Esophagus (tissue), 2 donors: Measurements from ENCODE around the gene CD244. TPM values are rescaled to one million over a fixed set of nuclear protein-coding genes. Genes with fewer than 3 reads are reported as not detected.

Experiments used
- H3K27ac ChIP-seq, 2 donors: one replicate each; pipeline ENCODE4 v1.5.1; 2013; ENCODE audit warnings: low read depth in 2 of 2, mild to moderate bottlenecking in 2 of 2, inconsistent platforms in 1 of 2, low read length in 1 of 2, moderate library complexity in 1 of 2
- H3K27me3 ChIP-seq, 2 donors: one replicate each; pipeline ENCODE4 v1.6.1; 2013; ENCODE audit warnings: low read length in 2 of 2, control low read depth in 1 of 2, mild to moderate bottlenecking in 1 of 2; ENCODE audit not compliant: insufficient read depth in 2 of 2, control insufficient read depth in 1 of 2
- H3K36me3 ChIP-seq, 2 donors: one replicate each; pipeline ENCODE4 v1.6.1; 2013; ENCODE audit warnings: low read length in 1 of 2; ENCODE audit not compliant: control insufficient read depth in 2 of 2, insufficient read depth in 2 of 2
- H3K4me1 ChIP-seq, 2 donors: one replicate each; pipeline ENCODE4 v1.6.1; 2013; ENCODE audit warnings: low read length in 1 of 2; ENCODE audit not compliant: control insufficient read depth in 2 of 2, insufficient read depth in 2 of 2
- H3K4me3 ChIP-seq, 2 donors: one replicate each; pipeline ENCODE4 v1.5.1; 2013; ENCODE audit warnings: low read length in 2 of 2, mild to moderate bottlenecking in 2 of 2, low read depth in 1 of 2, moderate library complexity in 1 of 2
- H3K9me3 ChIP-seq, 2 donors: one replicate each; pipeline ENCODE4 v1.6.1; 2013; ENCODE audit warnings: mild to moderate bottlenecking in 2 of 2, low read depth in 1 of 2, low read length in 1 of 2, moderate library complexity in 1 of 2; ENCODE audit not compliant: control insufficient read depth in 2 of 2, insufficient read depth in 1 of 2
- WGBS, 2 donors: extraction: QIAGEN DNeasy Blood & Tissue Kit; methylation state at CpG; one replicate each; pipeline ENCODE4 v1.1.7; 2013; 5-methylcytosine and 5-hydroxymethylcytosine counted together
- polyA plus RNA-seq, 2 donors: library from polyadenylated mRNA; stranded (reverse); fragments of 200-250 nt; gene quantifications; one replicate each; pipeline ENCODE4 v1.2.3, GENCODE V29; 2013
- donor health status: healthy with polysubstance abuse.
- donor health status: Bipolar disorder and iron deficiency.

CD244 gene
- polyA plus RNA-seq, 2 donors: 0.35 to 0.41 TPM

DNA sequence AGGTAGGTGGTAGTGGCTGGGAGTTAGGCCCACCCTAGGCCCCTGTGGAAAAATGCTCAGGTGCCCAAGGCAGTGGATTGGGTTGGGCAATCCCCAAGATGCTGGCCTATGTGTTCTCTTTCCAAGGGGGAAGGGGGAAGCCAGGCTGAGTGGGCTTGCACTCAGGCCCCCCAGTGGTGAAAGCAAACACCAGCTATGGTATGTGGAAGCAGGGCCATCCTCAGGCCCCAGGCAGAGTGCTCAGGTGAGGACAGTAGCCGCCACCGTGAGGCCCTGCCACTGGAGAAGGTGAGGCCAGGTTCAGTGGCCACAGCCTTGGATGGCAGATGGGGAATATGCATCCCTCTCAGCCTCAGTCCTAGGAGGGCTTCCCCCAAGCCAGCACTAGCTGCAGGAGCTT lies 54.9 kb downstream of the CD244 start:
- H3K36me3 ChIP-seq: no peaks in the 10 kb centered on the region
- no peaks in the 10 kb centered on the region for H3K4me1 ChIP-seq
- H3K9me3 ChIP-seq: peaks cover 3 to 8% of the 10 kb centered on the region in 2 donors
- H3K27me3 ChIP-seq: no peaks in the 10 kb centered on the region
- H3K27ac ChIP-seq: no peak overlapping the region
- no peak overlapping the region for H3K4me3 ChIP-seq
- 86 to 93% methylated on average over 2 of the region's 2 CpGs for WGBS, 2 donors

DNA sequence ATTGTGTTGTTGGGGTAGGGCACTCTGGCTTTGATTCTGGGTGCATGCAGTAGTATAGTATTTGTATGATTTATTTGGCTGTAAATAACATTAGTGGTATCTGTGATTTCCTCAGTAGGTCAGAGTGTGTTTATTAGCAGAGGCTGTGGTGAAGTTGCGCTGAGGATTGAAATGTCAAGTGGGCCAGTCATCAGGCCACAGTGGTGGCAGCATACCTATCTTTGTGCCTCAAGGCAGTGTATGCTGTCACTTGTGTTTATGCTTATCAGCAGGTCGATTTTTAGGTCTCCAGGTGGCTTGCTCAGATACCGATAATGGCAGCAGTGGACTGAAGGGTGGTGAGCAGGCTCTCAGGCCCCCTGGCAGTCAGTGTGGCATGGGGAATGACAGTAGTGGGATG lies 55.4 kb downstream of the CD244 start:
- Histone ChIP-seq H3K36me3 (no peaks in the 10 kb centered on the region), H3K4me3 (no peak overlapping the region), H3K4me1 (no peaks in the 10 kb centered on the region), H3K27me3 (no peaks in the 10 kb centered on the region), H3K27ac (no peak overlapping the region), H3K9me3 (peaks cover 3 to 8% of the 10 kb centered on the region in 2 donors)
- 76 to 81% methylated on average over 3 of the region's 3 CpGs for WGBS, 2 donors

DNA sequence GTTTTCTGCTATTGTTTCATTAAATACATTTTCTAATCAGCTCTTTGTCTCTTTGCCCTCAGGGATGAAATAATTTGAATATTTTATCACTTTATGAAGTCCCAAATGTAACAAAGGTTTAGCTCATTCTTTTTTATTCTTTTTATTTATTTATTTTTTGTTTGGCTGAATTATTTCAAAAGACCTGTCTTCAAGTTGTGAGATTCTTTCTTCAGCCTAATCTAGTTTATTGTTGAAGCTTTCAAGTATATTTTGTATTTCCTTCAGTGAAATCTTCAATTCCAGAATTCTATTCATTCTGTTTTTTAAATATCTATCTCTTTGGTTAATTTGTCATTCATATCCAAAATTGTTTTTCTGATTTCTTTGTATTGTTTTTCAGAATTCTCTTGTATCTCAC lies 55.9 kb downstream of the CD244 start:
- Histone ChIP-seq H3K4me3 (no peak overlapping the region), H3K9me3 (peaks cover 3 to 8% of the 10 kb centered on the region in 2 donors), H3K4me1 (no peaks in the 10 kb centered on the region), H3K27ac (no peak overlapping the region), H3K36me3 (no peaks in the 10 kb centered on the region), H3K27me3 (no peaks in the 10 kb centered on the region)

DNA sequence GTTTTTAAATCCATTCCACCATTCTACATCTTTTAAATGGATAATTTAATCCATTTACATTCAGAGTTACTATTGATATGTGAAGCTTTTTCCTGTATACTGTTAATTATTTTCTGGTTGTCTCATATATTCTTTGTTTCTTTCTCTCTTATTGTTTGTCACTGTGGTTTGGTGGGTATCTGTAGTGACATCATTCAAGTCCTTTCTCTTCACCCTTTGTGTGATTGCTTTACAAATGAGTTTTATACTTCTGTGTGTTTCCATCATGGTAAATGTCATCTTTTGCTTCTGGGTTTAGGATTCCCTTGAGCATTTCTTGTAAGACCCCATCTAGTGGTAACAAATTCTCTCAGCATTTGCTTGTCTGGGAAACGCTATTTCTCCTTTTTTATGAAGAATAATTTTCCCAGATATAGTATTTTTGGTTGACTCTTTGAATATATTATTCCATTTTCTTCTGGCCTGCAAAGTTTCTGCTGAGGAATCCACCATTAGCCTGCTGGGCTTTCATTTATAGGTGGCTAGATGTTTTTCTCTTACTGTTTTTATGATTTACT lies 56.5 kb downstream of the CD244 start:
- H3K4me1 ChIP-seq: no peaks in the 10 kb centered on the region
- H3K27ac ChIP-seq: no peak overlapping the region
- H3K36me3 ChIP-seq: no peaks in the 10 kb centered on the region
- H3K27me3 ChIP-seq: no peaks in the 10 kb centered on the region
- peaks cover 3 to 8% of the 10 kb centered on the region in 2 donors for H3K9me3 ChIP-seq
- 64 to 77% methylated on average over 1 of the region's 1 CpG for WGBS, 2 donors
- H3K4me3 ChIP-seq: no peak overlapping the region

DNA sequence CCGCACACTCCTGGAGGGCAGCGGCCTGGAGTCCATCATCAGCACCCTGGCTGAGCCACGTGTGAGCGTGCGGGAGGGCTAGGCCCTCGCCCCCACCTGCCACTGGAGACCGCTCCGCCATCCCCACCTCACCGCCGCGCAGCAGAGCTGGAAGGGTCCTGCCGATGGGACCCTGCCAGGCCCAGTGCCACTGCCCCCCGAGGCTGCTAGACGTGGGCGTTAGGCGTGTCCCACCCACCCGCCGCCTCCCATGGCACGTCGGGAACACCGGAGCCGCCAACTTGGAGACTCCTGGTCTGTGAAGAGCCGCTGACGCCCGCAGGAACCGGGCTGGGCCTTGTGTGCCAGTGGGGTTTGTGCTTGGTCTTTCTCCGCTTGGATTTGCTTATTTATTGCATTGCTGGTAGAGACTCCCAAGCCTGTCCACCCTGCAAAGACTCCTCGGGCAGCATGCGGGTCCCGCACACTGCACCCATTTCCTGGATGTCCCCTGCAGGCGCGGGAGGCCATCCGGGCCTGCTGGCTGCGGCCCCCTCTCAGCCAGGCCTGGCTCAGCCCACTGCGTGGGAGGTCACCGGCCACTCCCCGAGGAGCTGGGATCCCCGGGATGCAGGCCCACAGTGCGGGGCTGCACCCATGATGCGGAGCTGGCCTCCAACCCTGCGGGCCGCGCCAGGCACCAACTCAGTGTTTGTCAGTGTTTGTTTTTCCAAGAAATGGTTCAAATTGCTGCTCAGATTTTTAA lies 60.7 kb downstream of the CD244 start:
- no peaks in the 10 kb centered on the region for H3K9me3 ChIP-seq
- WGBS, 2 donors: 94 to 95% methylated on average over 43 of the region's 43 CpGs
- no peak overlapping the region for H3K27ac ChIP-seq
- no peaks in the 10 kb centered on the region for H3K4me1 ChIP-seq
- H3K27me3 ChIP-seq: no peaks in the 10 kb centered on the region
- no peak overlapping the region for H3K4me3 ChIP-seq
- no peaks in the 10 kb centered on the region for H3K36me3 ChIP-seq

DNA sequence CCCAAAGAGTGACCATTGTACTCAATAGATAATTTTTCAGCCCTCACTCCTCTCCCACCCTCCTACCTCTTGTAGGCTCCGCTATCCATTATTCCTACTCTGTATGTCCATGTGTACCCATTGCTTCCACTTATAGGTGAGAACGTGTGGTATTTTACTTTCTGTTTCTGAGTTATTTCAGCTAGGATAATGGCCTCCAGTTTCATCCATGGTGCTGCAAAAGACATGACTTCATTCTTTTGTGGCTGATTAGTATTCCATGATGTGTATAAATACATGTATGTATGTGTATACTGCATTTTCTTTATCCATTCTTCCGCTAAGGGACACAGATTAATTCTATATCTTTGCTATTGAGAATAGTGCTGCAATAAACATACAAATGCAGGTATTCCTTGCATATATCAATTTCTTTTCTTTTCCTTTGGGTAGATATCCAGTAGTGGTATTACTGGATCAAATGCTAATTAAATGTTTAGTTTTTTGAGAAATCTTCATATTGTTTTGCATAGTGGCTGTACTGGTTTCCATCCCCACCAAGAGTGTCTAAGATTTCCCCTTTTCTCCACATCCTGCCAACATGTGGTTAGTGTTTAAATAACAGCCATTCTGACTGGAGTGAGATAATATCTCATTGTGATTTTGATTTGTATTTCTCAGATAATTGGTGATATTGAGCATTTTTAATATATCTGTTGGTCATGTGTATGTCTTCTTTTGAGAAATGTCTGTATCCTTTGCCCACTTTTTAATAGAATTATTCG lies 61.9 kb downstream of the CD244 start:
- Histone ChIP-seq H3K9me3 (no peaks in the 10 kb centered on the region), H3K27ac (no peak overlapping the region), H3K4me1 (no peaks in the 10 kb centered on the region), H3K36me3 (no peaks in the 10 kb centered on the region), H3K27me3 (no peaks in the 10 kb centered on the region), H3K4me3 (no peak overlapping the region)
- 46 to 50% methylated on average over 4 of the region's 4 CpGs for WGBS, 2 donors

DNA sequence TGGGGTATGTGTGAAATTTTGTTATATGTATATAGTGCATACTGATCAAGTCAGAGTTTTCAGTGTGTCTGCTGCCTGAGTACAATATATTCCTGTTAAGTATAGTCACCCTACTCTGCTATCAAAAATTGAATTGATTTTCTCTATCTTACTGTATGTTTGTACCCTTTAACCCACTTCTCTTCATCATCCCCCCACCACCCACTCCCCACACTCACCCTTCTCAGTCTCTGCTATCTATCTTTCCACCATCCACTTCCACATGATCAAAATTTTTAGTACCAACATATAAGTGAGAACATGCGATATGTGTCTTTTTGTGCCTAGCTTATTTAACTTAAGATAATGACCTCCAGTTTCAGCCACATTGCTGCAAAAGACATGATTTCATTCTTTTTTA lies 62.5 kb downstream of the CD244 start:
- no peaks in the 10 kb centered on the region for H3K36me3 ChIP-seq
- H3K4me1 ChIP-seq: no peaks in the 10 kb centered on the region
- H3K4me3 ChIP-seq: no peak overlapping the region
- H3K27me3 ChIP-seq: no peaks in the 10 kb centered on the region
- H3K9me3 ChIP-seq: no peaks in the 10 kb centered on the region
- H3K27ac ChIP-seq: no peak overlapping the region
- 90 to 97% methylated on average over 1 of the region's 1 CpG for WGBS, 2 donors

DNA sequence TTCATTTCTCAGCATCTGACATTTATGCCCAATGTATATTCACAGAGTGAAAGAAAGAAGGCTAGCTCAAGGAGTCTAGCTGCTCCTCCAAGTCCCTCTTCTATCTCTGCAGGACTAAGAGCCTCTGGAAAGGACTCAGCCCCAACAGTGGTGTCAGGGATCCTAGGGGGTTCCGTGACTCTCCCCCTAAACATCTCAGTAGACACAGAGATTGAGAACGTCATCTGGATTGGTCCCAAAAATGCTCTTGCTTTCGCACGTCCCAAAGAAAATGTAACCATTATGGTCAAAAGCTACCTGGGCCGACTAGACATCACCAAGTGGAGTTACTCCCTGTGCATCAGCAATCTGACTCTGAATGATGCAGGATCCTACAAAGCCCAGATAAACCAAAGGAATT lies 63.0 kb downstream of the CD244 start:
- no peak overlapping the region for H3K4me3 ChIP-seq

DNA sequence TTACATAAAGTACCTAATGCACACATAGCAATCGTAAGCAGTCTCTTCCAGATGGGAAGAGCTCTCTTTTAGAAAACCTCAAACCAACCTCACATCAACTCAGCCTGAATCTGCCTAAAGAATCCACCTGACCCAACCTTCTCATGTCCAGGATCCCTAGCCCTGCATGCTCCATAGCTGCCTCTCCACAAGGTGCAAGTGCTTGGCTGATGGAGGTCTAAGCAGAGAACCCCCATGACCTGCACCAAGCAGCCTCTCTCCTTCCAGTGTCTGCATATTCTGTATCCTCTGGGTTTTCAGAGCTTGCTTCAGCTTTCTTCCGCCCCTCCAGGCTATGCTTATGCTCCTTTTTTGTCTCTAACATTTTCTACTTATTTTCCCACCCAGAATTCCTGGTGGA lies 64.2 kb downstream of the CD244 start:
- no peaks in the 10 kb centered on the region for H3K4me1 ChIP-seq
- H3K36me3 ChIP-seq: no peaks in the 10 kb centered on the region
- H3K9me3 ChIP-seq: no peaks in the 10 kb centered on the region
- WGBS, 2 donors: 84 to 85% methylated on average over 2 of the region's 2 CpGs
- no peak overlapping the region for H3K4me3 ChIP-seq
- no peaks in the 10 kb centered on the region for H3K27me3 ChIP-seq
- no peak overlapping the region for H3K27ac ChIP-seq

More for the DNA sequence above, 63.0 kb downstream of the CD244 start:
- Histone ChIP-seq H3K27ac (no peak overlapping the region), H3K27me3 (no peaks in the 10 kb centered on the region), H3K36me3 (no peaks in the 10 kb centered on the region), H3K4me1 (no peaks in the 10 kb centered on the region), H3K9me3 (no peaks in the 10 kb centered on the region)
- 84 to 92% methylated on average over 5 of the region's 5 CpGs for WGBS, 2 donors
